GM23248 (cell line): ENCODE data around the gene CYBA. TPM values are rescaled to one million over a fixed set of nuclear protein-coding genes. Genes with fewer than 3 reads are reported as not detected.

ENCODE experiments used
- DNase-seq: peaks from one replicate; pipeline ENCODE4 v3.0.0-alpha.2; 2015
- H2AFZ ChIP-seq: fragments of 200-600 bp; sonication (generic); 2 replicates; pipeline ENCODE4 v1.6.1; 2016; ENCODE audit warnings: antibody characterized with exemption
- H3F3A ChIP-seq: fragments of 200-600 bp; sonication (generic); 2 replicates; pipeline ENCODE4 v1.6.1; 2016; ENCODE audit warnings: mild to moderate bottlenecking, antibody characterized with exemption, mixed run types; ENCODE audit not compliant: insufficient read depth
- H3K27ac ChIP-seq: fragments of 200-600 bp; sonication (generic); 2 replicates; pipeline ENCODE4 v1.5.1; 2016; ENCODE audit warnings: mild to moderate bottlenecking
- H3K27me3 ChIP-seq: fragments of 200-600 bp; sonication (generic); replicated peaks from 2 replicates; pipeline ENCODE4 v1.6.1; 2016; ENCODE audit warnings: mild to moderate bottlenecking; ENCODE audit not compliant: insufficient read depth
- H3K36me3 ChIP-seq: fragments of 200-600 bp; sonication (generic); 2 replicates; pipeline ENCODE4 v1.6.1; 2016; ENCODE audit warnings: low read depth, mild to moderate bottlenecking
- H3K4me1 ChIP-seq: fragments of 200-600 bp; sonication (generic); 2 replicates; pipeline ENCODE4 v1.6.1; 2016; ENCODE audit warnings: mild to moderate bottlenecking; ENCODE audit not compliant: insufficient read depth
- H3K4me2 ChIP-seq: fragments of 200-600 bp; sonication (generic); one replicate; pipeline ENCODE4 v1.6.1; 2016; ENCODE audit warnings: mild to moderate bottlenecking; ENCODE audit not compliant: unreplicated experiment
- H3K4me3 ChIP-seq: fragments of 200-600 bp; sonication (generic); 2 replicates; pipeline ENCODE4 v1.5.1; 2016; ENCODE audit warnings: mild to moderate bottlenecking
- H3K79me2 ChIP-seq: fragments of 200-600 bp; sonication (generic); 2 replicates; pipeline ENCODE4 v1.6.1; 2016; ENCODE audit warnings: mild to moderate bottlenecking; ENCODE audit not compliant: insufficient read depth
- H3K9ac ChIP-seq: fragments of 200-600 bp; sonication (generic); 2 replicates; pipeline ENCODE4 v1.6.1; 2016; ENCODE audit warnings: mild to moderate bottlenecking
- H3K9me2 ChIP-seq: fragments of 200-600 bp; sonication (generic); 2 replicates; pipeline ENCODE4 v1.6.1; 2016; ENCODE audit warnings: mixed run types, mild to moderate bottlenecking, moderate library complexity; ENCODE audit not compliant: insufficient read depth
- H3K9me3 ChIP-seq: fragments of 200-600 bp; sonication (generic); one replicate; pipeline ENCODE4 v1.6.1; 2017; ENCODE audit warnings: low read depth
- H4K20me1 ChIP-seq: fragments of 200-600 bp; sonication (generic); 2 replicates; pipeline ENCODE4 v1.6.0; 2016; ENCODE audit not compliant: insufficient read depth
- EZH2 ChIP-seq: fragments of 200-600 bp; sonication (generic); IDR thresholded peaks from 2 replicates; pipeline ENCODE4 v1.6.1; 2018; ENCODE audit warnings: antibody characterized with exemption, mild to moderate bottlenecking; ENCODE audit not compliant: insufficient read depth, poor library complexity, severe bottlenecking
- EZH2phosphoT487 ChIP-seq: fragments of 200-600 bp; sonication (generic); IDR thresholded peaks from 2 replicates; pipeline ENCODE4 v1.6.1; 2018; ENCODE audit warnings: antibody characterized with exemption, moderate library complexity, mild to moderate bottlenecking, low read depth; ENCODE audit not compliant: insufficient read depth
- WGBS, 2 experiments: methylation state at CpG; one replicate each; pipeline ENCODE4 v1.1.6; 2015 to 2017; ENCODE audit warnings: low lambda C conversion rate in 2 of 2, low coverage in 1 of 2; ENCODE audit errors: missing lambda C conversion rate in 2 of 2; 5-methylcytosine and 5-hydroxymethylcytosine counted together
- in situ Hi-C: fragments of 300-500 bp; cut with MboI; formaldehyde crosslinking; loops from 2 replicates; pipeline ENCODE4 v1.15.0; 2020
- polyA plus RNA-seq: library from polyadenylated mRNA; unstranded; fragments of >200 nt; fragmentation: Nextera tagmentation; extraction: Ambion mirVana; gene quantifications from 2 replicates; pipeline ENCODE4 v1.2.1, GENCODE V29; 2016
- total RNA-seq: library from RNA; depleted of rRNA; stranded (reverse); fragments of >200 nt; shearing (Covaris generic); gene quantifications from 2 replicates; pipeline ENCODE4 v1.2.3, GENCODE V29; 2014

CYBA gene
- total and polyA plus RNA-seq, 2 experiments from 2014 or later: 270 to 332 TPM

- Histone ChIP-seq H3K27ac (no peak overlapping the region), H3K4me3 (no peak overlapping the region), H2AFZ (no peak overlapping the region), H3K27me3 (no peaks in the 10 kb centered on the region), H3K79me2 (0 out of 2 replicates have a peak, but pooled peaks cover 8% of the 10 kb centered on the region), H3K4me2 (no peak overlapping the region), H3K36me3 (peaks cover 9% of the 10 kb centered on the region; the same call in 1 of the 2 replicates), H3K9ac (no peak overlapping the region), H3K9me2 (no peaks in the 10 kb centered on the region), H3F3A (no peaks in the 10 kb centered on the region; the same call in 1 of the 2 replicates), H4K20me1 (no peaks in the 10 kb centered on the region), H3K4me1 (no peaks in the 10 kb centered on the region), H3K9me3 (no peaks in the 10 kb centered on the region)
- in situ Hi-C loops: no loop called here
- DNase-seq: no peak
- 89 to 93% methylated on average over 6 of the region's 6 CpGs for WGBS, 2 experiments
- TF ChIP-seq EZH2phosphoT487 (no peak), EZH2 (no peak)
These were observed 42.8 kb downstream of the CYBA start for GRCh38 chr16:88608076-88608475.

- Histone ChIP-seq H3K36me3 (peaks cover 6% of the 10 kb centered on the region; the same call in 1 of the 2 replicates), H3K4me2 (no peak overlapping the region), H3K27me3 (no peaks in the 10 kb centered on the region), H3K79me2 (0 out of 2 replicates have a peak, but pooled peaks cover 18% of the 10 kb centered on the region), H4K20me1 (no peaks in the 10 kb centered on the region), H3K4me1 (no peaks in the 10 kb centered on the region), H3K4me3 (no peak overlapping the region), H3K9me3 (no peaks in the 10 kb centered on the region), H2AFZ (no peak overlapping the region), H3K9ac (no peak overlapping the region), H3F3A (no peaks in the 10 kb centered on the region), H3K9me2 (no peaks in the 10 kb centered on the region), H3K27ac (no peak overlapping the region)
- DNase-seq: no peak
- 81% methylated on average over 17 of the region's 17 CpGs for WGBS, 2 experiments
- in situ Hi-C loops: no loop called here
- no peak for TF ChIP-seq EZH2phosphoT487
- no peak for TF ChIP-seq EZH2
These were observed 44.6 kb downstream of the CYBA start for GRCh38 chr16:88606148-88606757.

GRCh38 chr16:88605186-88606147 lies 45.4 kb downstream of the CYBA start:
- no peak overlapping the region for H3K4me2 ChIP-seq
- no peak overlapping the region for H3K9ac ChIP-seq
- TF ChIP-seq EZH2phosphoT487 (no peak), EZH2 (no peak)
- no peaks in the 10 kb centered on the region for H3K9me3 ChIP-seq
- no peak overlapping the region for H3K27ac ChIP-seq
- H4K20me1 ChIP-seq: no peaks in the 10 kb centered on the region
- in situ Hi-C loops: no loop called here
- peaks cover 6% of the 10 kb centered on the region; the same call in 1 of the 2 replicates for H3K36me3 ChIP-seq
- H3K9me2 ChIP-seq: no peaks in the 10 kb centered on the region
- no peaks in the 10 kb centered on the region for H3K4me1 ChIP-seq
- H3K79me2 ChIP-seq: 0 out of 2 replicates have a peak, but pooled peaks cover 18% of the 10 kb centered on the region
- no peak overlapping the region for H2AFZ ChIP-seq
- no peak overlapping the region for H3K4me3 ChIP-seq
- 73 to 74% methylated on average over 20 of the region's 20 CpGs for WGBS, 2 experiments
- no peak for DNase-seq
- no peaks in the 10 kb centered on the region for H3F3A ChIP-seq
- no peaks in the 10 kb centered on the region for H3K27me3 ChIP-seq

- H3F3A ChIP-seq: no peaks in the 10 kb centered on the region
- no peak for DNase-seq
- no peak overlapping the region for H3K9ac ChIP-seq
- H3K4me2 ChIP-seq: no peak overlapping the region
- TF ChIP-seq EZH2: no peak
- no peaks in the 10 kb centered on the region for H3K9me3 ChIP-seq
- H3K27ac ChIP-seq: no peak overlapping the region
- no peaks in the 10 kb centered on the region for H3K27me3 ChIP-seq
- no peak overlapping the region for H2AFZ ChIP-seq
- peaks cover 16% of the 10 kb centered on the region; the same call in 1 of the 2 replicates for H3K79me2 ChIP-seq
- H3K36me3 ChIP-seq: peaks cover 9% of the 10 kb centered on the region; the same call in 1 of the 2 replicates
- in situ Hi-C loops: no loop called here
- H3K9me2 ChIP-seq: no peaks in the 10 kb centered on the region
- no peaks in the 10 kb centered on the region for H4K20me1 ChIP-seq
- no peaks in the 10 kb centered on the region for H3K4me1 ChIP-seq
- no peak overlapping the region for H3K4me3 ChIP-seq
- 88 to 91% methylated on average over 7 of the region's 7 CpGs for WGBS, 2 experiments
These were observed 48.8 kb downstream of the CYBA start for GRCh38 chr16:88602091-88602490.
